Measurements from ENCODE around the gene PCDHA3.

- no peak for TF ChIP-seq CTCF (IDR thresholded peaks at IDR 0.05)
- TF ChIP-seq POLR2A (IDR thresholded peaks at IDR 0.05): no peak
- TF ChIP-seq POLR2AphosphoS5 (IDR thresholded peaks at IDR 0.05): no peak
- no peak for TF ChIP-seq EP300 (IDR thresholded peaks at IDR 0.05)
Observed at GRCh38 chr5:140753561-140753960, 47.3 kb upstream of the PCDHA3 start.
